HG03025 (cell line): ENCODE measurements around the gene NANOS1.
A peak's percentile ranks its signal among the peaks of the same experiment; 100 is the strongest.
"Not testable (repeated sequence)": the region's sequence is repeated elsewhere in the genome, so short reads cannot be mapped to it uniquely, and the experiment has no call there.

Experiments
- ATAC-seq: cut with Tn5 transposase; IDR thresholded peaks from one replicate; pipeline ENCODE4 v1.9.1; 2021; ENCODE audit warnings: mild to moderate bottlenecking, moderate library complexity; ENCODE audit not compliant: unreplicated experiment, low FRiP score

NANOS1 gene

DNA sequence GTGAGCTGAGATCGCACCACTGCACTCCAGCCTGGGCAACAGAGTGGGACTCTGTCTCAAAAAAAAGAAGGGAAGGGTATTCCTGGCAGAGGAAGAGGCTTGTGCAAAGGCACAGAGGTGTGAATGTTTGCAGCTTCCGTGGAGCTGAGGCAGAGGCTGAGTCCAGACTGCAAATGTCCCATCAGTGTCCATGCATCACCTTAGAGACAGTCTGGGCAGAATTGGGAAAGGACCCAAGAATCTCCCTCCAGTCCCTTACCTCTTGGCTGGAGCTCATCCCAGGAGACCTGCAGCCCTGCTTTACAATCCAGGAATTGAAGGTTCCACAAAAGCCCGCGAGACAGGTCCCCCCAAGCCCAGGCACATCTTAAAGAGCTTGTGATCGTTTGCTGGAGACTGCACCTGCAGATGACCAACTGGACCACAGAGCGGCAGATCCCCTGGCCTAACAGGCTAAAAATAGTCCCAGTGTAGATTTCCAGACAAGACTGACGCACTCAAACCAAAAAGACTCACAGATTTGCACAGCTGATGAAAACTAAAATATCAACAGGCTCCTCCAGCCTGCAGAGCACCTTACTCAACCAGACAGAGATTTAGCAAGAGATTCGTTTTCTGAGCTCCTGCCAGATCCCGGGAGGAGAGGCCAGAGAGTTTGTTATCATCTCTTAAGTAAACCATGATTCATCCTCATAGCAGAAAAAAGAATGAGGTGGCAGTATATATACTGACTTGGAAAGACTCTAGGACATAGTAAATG is 22.9 kb upstream of the NANOS1 start:
- ATAC-seq = no peak

GRCh38 chr10:119007211-119007574 is 22.3 kb upstream of the NANOS1 start:
- no peak for ATAC-seq

GRCh38 chr10:119020627-119020946 is 8.9 kb upstream of the NANOS1 start:
- no peak for ATAC-seq

DNA sequence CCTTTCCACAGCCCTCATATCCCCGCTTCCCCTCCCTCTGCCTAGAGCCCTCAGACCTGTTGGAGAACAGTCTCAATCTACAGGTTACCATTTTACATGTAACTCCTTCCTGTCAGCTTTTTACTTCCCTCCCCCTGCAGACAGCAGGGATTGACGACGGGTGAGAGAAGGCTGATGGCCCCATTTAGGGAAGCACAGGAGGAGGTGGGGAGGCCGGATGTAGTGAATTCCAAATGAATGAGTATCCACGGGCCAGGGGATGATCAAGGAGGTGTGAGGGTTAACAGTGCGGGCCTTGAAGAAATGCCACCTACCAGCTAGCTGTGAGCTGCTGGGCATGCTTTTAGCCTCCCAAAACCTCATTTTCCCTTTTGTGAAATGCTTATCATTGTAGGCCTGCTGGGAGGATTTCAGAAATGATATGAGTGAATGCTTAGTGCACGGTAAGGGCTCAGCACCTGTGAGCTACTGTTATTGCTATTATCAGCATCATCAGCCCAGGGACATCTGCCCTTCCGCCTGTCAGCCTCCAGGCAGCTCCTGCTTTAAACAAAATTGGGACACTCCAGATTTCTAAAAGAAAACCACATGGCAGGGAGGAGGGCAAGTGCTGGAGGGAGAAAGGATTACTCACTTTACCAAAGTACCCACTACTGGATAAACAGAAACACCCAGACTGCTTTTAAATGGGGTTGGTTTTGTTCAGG is 6.5 kb upstream of the NANOS1 start:
- no peak for ATAC-seq

- ATAC-seq = no peak
These were observed 6.0 kb upstream of the NANOS1 start for GRCh38 chr10:119023553-119023868.

DNA sequence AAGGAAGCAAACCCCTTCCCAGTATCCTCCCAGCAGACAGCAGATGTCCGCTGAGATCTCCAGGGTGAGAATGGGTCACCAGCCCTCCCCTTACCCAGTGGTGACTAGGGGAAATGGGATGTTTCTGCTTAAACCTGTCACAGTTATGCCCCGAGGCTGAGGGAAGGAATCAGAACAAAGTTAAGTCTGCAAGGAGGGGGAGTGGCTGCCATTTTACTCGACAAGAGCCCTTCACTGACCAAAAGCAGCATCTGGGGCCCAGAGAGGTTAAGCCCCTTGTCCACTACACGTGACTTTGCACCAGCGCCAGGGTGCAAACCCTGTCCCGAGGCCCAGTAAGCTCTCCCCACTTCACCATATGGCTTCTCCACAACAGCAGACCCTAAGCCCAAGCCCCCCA is 4.6 kb upstream of the NANOS1 start:
- no peak for ATAC-seq

GRCh38 chr10:119025336-119025735 is 4.2 kb upstream of the NANOS1 start:
- ATAC-seq = no peak

GRCh38 chr10:119025776-119026175 is 3.7 kb upstream of the NANOS1 start:
- ATAC-seq = no peak

DNA sequence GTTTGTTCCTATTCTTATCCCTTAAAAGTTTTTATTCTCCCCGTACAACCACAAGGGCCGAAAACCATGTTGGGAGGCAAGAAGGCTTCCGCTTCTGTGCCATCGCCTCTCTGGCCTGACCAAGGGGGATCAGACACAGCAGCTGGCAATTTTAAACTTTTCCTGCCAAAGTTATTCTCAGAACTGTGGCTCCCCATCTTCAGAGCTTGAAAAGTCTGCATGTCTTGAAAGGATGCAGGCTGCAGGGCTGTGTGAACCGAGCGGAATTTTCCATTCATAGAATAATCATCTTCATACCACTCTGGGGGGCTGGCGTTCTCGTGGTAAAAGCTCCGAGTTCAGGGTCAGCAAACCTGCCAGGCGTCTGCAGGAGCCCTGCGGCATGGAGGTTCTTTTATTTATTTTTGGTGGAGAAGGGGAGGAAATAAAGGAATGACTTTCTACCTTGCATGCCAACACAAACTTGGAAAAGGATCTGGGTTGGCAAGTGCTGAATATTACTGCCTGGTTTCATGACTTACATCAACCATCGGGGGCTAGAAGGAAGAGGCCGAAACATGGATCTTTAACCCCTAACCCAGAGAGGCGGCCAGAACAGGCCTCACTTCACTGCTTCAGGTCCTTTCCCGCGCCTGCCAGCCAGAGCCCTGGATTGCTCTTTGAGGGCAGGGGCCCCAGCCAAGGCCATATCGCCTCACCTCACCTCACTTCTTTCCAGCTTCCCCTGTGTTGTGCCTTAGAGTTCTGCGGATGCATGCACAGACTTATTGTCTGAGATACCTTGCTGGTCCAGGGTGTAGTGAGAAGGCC is 3.0 kb upstream of the NANOS1 start:
- no peak for ATAC-seq

- not testable (repeated sequence) for ATAC-seq
These were observed 1.0 kb upstream of the NANOS1 start for GRCh38 chr10:119028445-119028899.

GRCh38 chr10:119028900-119029612 is 458 bp upstream of the NANOS1 start:
- peak; percentile 55 for ATAC-seq

GRCh38 chr10:119030421-119031250 is 1.1 kb downstream of the NANOS1 start:
- ATAC-seq = peak; percentile 46

GRCh38 chr10:119031496-119032059 is 2.1 kb downstream of the NANOS1 start:
- ATAC-seq = no peak

DNA sequence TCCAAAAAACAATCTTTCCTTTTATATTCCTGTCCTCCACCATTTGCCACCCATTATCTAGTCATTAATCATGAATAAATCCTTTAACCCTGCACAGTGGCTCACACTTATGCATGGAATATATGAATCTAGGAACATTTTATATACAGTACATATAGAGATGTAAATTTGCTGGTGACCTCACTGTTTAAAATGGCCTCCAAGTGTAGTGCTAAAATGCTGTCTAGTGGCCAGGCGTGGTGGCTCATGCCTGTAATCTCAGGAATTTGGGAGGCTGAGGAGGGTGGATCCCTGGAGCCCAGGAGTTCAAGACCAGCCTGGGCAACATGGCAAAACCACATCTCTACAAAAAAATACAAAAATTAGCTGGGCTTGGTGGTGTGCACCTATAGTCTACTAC is 9.6 kb downstream of the NANOS1 start:
- no peak for ATAC-seq

DNA sequence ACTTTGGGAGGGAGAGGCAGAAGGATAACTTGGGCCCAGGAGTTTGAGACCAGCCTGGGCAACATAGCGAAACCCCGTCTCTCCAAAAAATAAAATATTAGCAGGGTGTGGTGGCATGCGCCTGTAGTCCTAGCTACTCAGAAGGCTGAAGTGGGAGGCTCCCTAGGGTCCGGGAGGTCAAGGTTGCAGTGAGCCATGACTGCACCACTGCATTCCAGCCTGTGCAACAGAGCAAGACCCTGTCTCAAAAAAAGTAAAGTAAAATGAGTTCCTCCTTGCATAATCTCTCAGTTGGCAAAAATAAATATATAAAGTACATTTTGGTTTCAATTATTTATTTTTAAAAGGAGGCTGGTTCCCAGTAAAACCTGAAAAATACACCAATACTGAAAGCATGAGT is 11.8 kb downstream of the NANOS1 start:
- ATAC-seq = no peak

GRCh38 chr10:119042169-119042568 is 12.7 kb downstream of the NANOS1 start:
- no peak for ATAC-seq

GRCh38 chr10:119045561-119045960 is 16.0 kb downstream of the NANOS1 start:
- ATAC-seq = no peak

DNA sequence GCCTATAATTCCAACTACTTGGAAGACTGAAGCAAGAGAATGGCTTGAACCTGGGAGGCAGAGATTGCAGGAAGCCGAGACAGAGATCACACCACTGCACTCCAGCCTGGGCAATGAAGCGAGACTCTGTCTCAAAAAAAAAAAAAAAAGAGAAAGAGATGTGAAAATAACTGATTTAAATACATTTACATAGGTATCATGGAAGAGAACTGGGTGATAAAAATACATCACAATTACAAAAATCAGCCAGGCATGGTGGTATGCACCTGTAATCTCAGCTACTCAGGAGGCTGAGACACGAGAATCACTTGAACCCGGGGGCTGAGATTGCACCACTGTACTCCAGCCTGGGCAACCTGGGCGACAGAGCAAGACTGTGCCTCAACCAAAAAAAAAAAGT is 19.8 kb downstream of the NANOS1 start:
- ATAC-seq = no peak

DNA sequence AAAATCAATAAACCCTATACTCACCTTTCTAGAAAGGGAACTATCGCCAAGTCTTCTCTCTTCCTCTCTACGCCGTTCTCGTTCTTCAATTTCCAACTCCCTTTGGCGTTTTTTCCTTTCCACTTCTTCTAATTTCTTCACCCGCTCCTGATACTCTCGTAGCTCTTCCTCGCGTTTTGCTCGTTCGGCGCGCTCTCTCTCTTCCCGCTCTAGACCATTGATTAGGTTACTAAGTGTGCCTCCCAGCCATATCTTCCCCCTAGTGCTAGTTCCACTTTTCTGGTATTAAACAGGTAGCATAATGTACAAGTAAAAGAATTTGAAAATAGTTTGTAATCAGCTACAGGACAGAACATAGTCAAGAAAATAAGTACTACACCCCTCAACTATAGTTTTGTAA is 20.3 kb downstream of the NANOS1 start:
- no peak for ATAC-seq

GRCh38 chr10:119051775-119052174 is 22.3 kb downstream of the NANOS1 start:
- no peak for ATAC-seq
